Measurements from ENCODE around the gene SKA2.

- TF ChIP-seq EZH2 (IDR thresholded peaks at IDR 0.05; ENCODE audit: insufficient read depth, poor library complexity, severe bottlenecking) (no peak), EZH2phosphoT487 (IDR thresholded peaks at IDR 0.05; ENCODE audit: insufficient read depth, low read depth) (no peak)
Measured at GRCh38 chr17:59186850-59187249, 31.9 kb upstream of the SKA2 start.

Measured in GM23248 (cell line).